A549 (cell line): ENCODE results near the gene SYCE3. TPM values are rescaled to one million over a fixed set of nuclear protein-coding genes. Genes with fewer than 3 reads are reported as not detected.

Experiments used
- ATAC-seq, 2 experiments: fragments of 200-7000 bp in 1 of 2; fragments of >200 bp in 1 of 2; cut with Nextera tagmentation in 1 of 2; cut with Tn5 transposase in 1 of 2; 3 replicates each; pipeline versions ENCODE4 v1.8.0 to v1.9.1; 2018 to 2020; ENCODE audit warnings: mild to moderate bottlenecking in 1 of 2, moderate library complexity in 1 of 2
- CTCF ChIA-PET: fragments of 300-600 bp; sonication (Branson Sonifier 250); formaldehyde crosslinking; extraction: SDS; loops from one replicate; lab custom pipeline; 2021; ENCODE audit warnings: antibody characterized with exemption, inconsistent platforms; lab: Yijun Ruan, JAX
- POLR2A ChIA-PET: fragments of 350-600 bp; formaldehyde crosslinking; extraction: SDS; loops from one replicate; lab custom pipeline; 2021; ENCODE audit warnings: antibody characterized with exemption, inconsistent platforms; lab: Yijun Ruan, JAX
- DNase-seq, 2 experiments: peaks; one replicate each; pipeline versions ENCODE4 v3.0.0 to v3.0.0-alpha.2; 2011 to 2016; ENCODE audit warnings: low read depth in 1 of 2, low spot score in 1 of 2
- FAIRE-seq: peaks from 2 replicates; lab custom pipeline; 2011; peaks lifted over from hg19 to GRCh38; lab: Jason Lieb, UNC
- H3K27ac ChIP-seq, 2 experiments: fragments of >200 bp; sonication (Bioruptor Twin); formaldehyde crosslinking; 3 replicates each; pipeline ENCODE4 v1.5.1; 2016 to 2017
- H3K4me1 ChIP-seq: fragments of >200 bp; sonication (Bioruptor Twin); formaldehyde crosslinking; 3 replicates; pipeline ENCODE4 v1.6.1; 2016
- H3K4me2 ChIP-seq: fragments of >200 bp; sonication (Bioruptor Twin); formaldehyde crosslinking; 3 replicates; pipeline ENCODE4 v1.6.1; 2016
- H3K4me3 ChIP-seq: fragments of >200 bp; sonication (Bioruptor Twin); formaldehyde crosslinking; 3 replicates; pipeline ENCODE4 v1.5.1; 2016
- H3K9me3 ChIP-seq: fragments of >200 bp; sonication (Bioruptor Twin); formaldehyde crosslinking; 3 replicates; pipeline ENCODE4 v1.6.1; 2016
- CBX2 ChIP-seq: fragments of 200-600 bp; sonication (generic); IDR thresholded peaks from 2 replicates; pipeline ENCODE4 v1.6.1; 2016; ENCODE audit warnings: low read depth, mild to moderate bottlenecking, borderline replicate concordance
- CHD2 ChIP-seq: fragments of 150-350 bp; IDR thresholded peaks from 2 replicates; pipeline ENCODE4 v1.6.1; 2014; ENCODE audit warnings: low read length; ENCODE audit not compliant: partially characterized antibody
- CHD4 ChIP-seq: fragments of 200-600 bp; sonication (generic); IDR thresholded peaks from 2 replicates; pipeline ENCODE4 v1.6.1; 2016; ENCODE audit warnings: antibody characterized with exemption, mild to moderate bottlenecking, borderline replicate concordance
- ESRRA ChIP-seq: fragments of 150-350 bp; IDR thresholded peaks from 2 replicates; pipeline ENCODE4 v1.6.1; 2014; ENCODE audit warnings: mild to moderate bottlenecking, low read length, borderline replicate concordance
- FOSB ChIP-seq: fragments of 250-450 bp; sonication (Bioruptor Pico); IDR thresholded peaks from 2 replicates; pipeline ENCODE4 v1.5.0; 2020; ENCODE audit warnings: mild to moderate bottlenecking, moderate library complexity
- FOXS1 ChIP-seq: fragments of 250-450 bp; sonication (Bioruptor Pico); IDR thresholded peaks from 2 replicates; pipeline ENCODE4 v1.5.0; 2020; ENCODE audit warnings: mild to moderate bottlenecking, moderate library complexity
- HDAC2 ChIP-seq: fragments of 200-600 bp; sonication (generic); IDR thresholded peaks from 2 replicates; pipeline ENCODE4 v1.6.1; 2016
- JUN ChIP-seq, 2 experiments: fragments of >200 bp; sonication (Bioruptor Twin); formaldehyde crosslinking; IDR thresholded peaks; 2 replicates in 1 of 2; 3 replicates in 1 of 2; pipeline ENCODE4 v1.6.1; 2016 to 2017
- JUNB ChIP-seq: fragments of >200 bp; sonication (Bioruptor Twin); formaldehyde crosslinking; IDR thresholded peaks from 2 replicates; pipeline ENCODE4 v1.6.1; 2016
- KDM1A ChIP-seq: fragments of 200-600 bp; sonication (generic); IDR thresholded peaks from 2 replicates; pipeline ENCODE4 v1.6.1; 2016; ENCODE audit warnings: low read depth, mild to moderate bottlenecking
- MAZ ChIP-seq: fragments of 150-350 bp; IDR thresholded peaks from 2 replicates; pipeline ENCODE4 v1.6.1; 2014; ENCODE audit warnings: antibody characterized with exemption, low read depth, low read length, borderline replicate concordance
- MYC ChIP-seq: IDR thresholded peaks from 2 replicates; pipeline ENCODE4 v1.6.1; 2012; ENCODE audit warnings: mild to moderate bottlenecking, inconsistent platforms, low read length, improper control_type of control experiment, borderline replicate concordance
- NPAS2 ChIP-seq: fragments of 250-450 bp; sonication (Bioruptor Pico); IDR thresholded peaks from 2 replicates; pipeline ENCODE4 v1.8.0; 2022; ENCODE audit warnings: mild to moderate bottlenecking, moderate library complexity, borderline replicate concordance
- NR3C1 ChIP-seq: fragments of >200 bp; sonication (Bioruptor Twin); formaldehyde crosslinking; IDR thresholded peaks from 3 replicates; pipeline ENCODE4 v1.6.1; 2017
- PHF8 ChIP-seq: fragments of 200-600 bp; sonication (generic); IDR thresholded peaks from 2 replicates; pipeline ENCODE4 v1.6.1; 2016; ENCODE audit warnings: low read depth, mild to moderate bottlenecking, antibody characterized with exemption, moderate library complexity, borderline replicate concordance
- RARB ChIP-seq: fragments of 250-450 bp; sonication (Bioruptor Pico); IDR thresholded peaks from 2 replicates; pipeline ENCODE4 v1.8.0; 2021; ENCODE audit warnings: mild to moderate bottlenecking, moderate library complexity
- RFX5 ChIP-seq: fragments of 450-650 bp; IDR thresholded peaks from 2 replicates; pipeline ENCODE4 v1.7.1; 2014; ENCODE audit warnings: antibody characterized with exemption, mild to moderate bottlenecking, moderate library complexity
- TFCP2L1 ChIP-seq: fragments of 250-450 bp; sonication (Bioruptor Pico); IDR thresholded peaks from 2 replicates; pipeline ENCODE4 v1.5.0; 2021; ENCODE audit warnings: mild to moderate bottlenecking
- ZFP36 ChIP-seq: fragments of 450-650 bp; IDR thresholded peaks from 2 replicates; pipeline ENCODE4 v1.6.1; 2014; ENCODE audit warnings: borderline replicate concordance; ENCODE audit not compliant: partially characterized antibody
- ZNF302 ChIP-seq: fragments of 250-450 bp; sonication (Bioruptor Pico); IDR thresholded peaks from 2 replicates; pipeline ENCODE4 v1.9.0; 2021; ENCODE audit warnings: inconsistent platforms, mild to moderate bottlenecking, moderate library complexity
- ZSCAN20 ChIP-seq: fragments of 250-450 bp; sonication (Bioruptor Pico); IDR thresholded peaks from 2 replicates; pipeline ENCODE4 v1.8.0; 2022; ENCODE audit warnings: mild to moderate bottlenecking, moderate library complexity
- WGBS: methylation state at CpG from one replicate; pipeline ENCODE4 v1.1.6; 2017; ENCODE audit errors: missing lambda C conversion rate; 5-methylcytosine and 5-hydroxymethylcytosine counted together
- polyA plus RNA-seq, 4 experiments: library from polyadenylated mRNA; depleted of rRNA in 3 of 4; stranded (reverse); fragments of >200 nt; fragmentation: RNase III in 1 of 4; extraction: RNeasy Plus Mini Kit Qiagen cat#74134 plus additional on column Dnase treatment in 1 of 4; gene quantifications; 2 replicates in 3 of 4; 3 replicates in 1 of 4; pipeline ENCODE4 v1.2.3, GENCODE V29; 2011 to 2017
- TF ChIP-seq, protein P1 (sequence below): fragments of >200 bp; sonication (Bioruptor Twin); formaldehyde crosslinking; IDR thresholded peaks from 3 replicates; pipeline ENCODE4 v1.5.1; 2016
- TF ChIP-seq, protein P2 (sequence below): fragments of 200-600 bp; sonication (generic); IDR thresholded peaks from 2 replicates; pipeline ENCODE4 v1.6.1; 2016; ENCODE audit warnings: antibody characterized with exemption, mild to moderate bottlenecking, moderate library complexity
- TF ChIP-seq, protein P3 (sequence below): fragments of >200 bp; sonication (Bioruptor Twin); formaldehyde crosslinking; IDR thresholded peaks from 3 replicates; pipeline ENCODE4 v1.6.1; 2016
- TF ChIP-seq, protein P4 (sequence below): fragments of 450-650 bp; IDR thresholded peaks from 2 replicates; pipeline ENCODE4 v1.6.1; 2014; ENCODE audit warnings: antibody characterized with exemption

Gene SYCE3
- polyA plus RNA-seq, 2 of the 4 experiments (the other 2 are of a cell fraction) = 0.45 to 0.59 TPM

DNA sequence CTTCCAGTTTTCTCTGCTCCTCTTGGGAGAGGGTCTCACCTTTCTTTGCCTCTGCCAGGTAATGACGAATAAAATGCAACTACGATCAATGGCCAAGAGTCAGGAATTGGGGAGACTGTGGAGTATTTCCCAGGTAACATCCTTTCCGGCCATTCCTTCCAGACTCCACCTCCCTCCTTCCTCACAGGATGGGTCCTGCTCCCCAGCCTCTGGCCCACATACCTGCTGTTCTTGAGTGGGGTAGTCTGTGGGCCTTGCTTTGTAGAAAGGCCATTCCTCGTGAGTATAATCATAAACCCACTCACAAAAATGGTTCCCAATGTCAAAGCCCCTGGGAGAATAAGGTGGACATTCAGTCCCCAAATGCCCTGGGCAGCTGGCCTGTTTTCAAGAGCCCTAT is 17.0 kb upstream of the SYCE3 start:
- H3K27ac ChIP-seq = no peak overlapping the region
- no peak for DNase-seq
- no peak for ATAC-seq
- POLR2A ChIA-PET = no interaction called here
- no peak for FAIRE-seq
- WGBS = 96% methylated on average over 4 of the region's 4 CpGs
- TF ChIP-seq FOXS1 (no peak), JUN (IDR thresholded peaks at IDR 0.05) (no peak), FOSB (CRISPR knock-in tag) (no peak), MYC (no peak)
- H3K4me2 ChIP-seq = no peak overlapping the region
- H3K4me1 ChIP-seq = peaks cover 12% of the 10 kb centered on the region; the same call in 1 of the 3 replicates
- H3K9me3 ChIP-seq = no peaks in the 10 kb centered on the region
- CTCF ChIA-PET = interaction anchor here (1.1 to 1.3 kb wide), 2 partner anchors 16 to 112 kb away, joined by 3 read pairs; no protein-coding TSS in a partner anchor
- no peak overlapping the region for H3K4me3 ChIP-seq

DNA sequence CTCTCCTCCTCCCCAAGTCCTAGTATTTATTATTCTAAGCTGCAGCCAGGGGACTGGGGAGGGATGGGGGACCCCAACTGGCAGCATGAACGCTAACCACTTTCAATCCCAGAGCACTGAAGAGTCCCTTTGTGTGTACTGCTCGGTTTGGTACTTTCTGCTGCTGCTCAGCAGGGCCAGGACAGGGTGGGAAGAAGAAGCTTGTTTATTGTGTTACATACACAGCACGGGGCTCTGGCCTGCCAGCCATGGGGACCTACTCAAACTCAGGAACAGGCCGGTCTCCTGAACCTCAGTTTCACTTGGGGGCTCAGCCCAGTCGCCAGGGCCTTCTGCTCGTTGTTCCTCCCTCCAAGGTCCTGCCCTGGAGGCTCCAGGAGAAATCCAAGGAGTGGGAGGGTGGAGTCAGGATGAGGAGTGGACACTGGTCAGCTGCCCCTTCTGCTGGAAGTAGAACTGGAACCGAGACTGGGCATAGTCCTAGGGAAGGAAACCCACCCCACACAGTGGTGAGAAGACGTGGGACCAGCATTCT is 16.1 kb upstream of the SYCE3 start:
- no peak for DNase-seq
- 93% methylated on average over 6 of the region's 8 CpGs for WGBS
- no peak for FAIRE-seq
- H3K27ac ChIP-seq = no peak overlapping the region
- TF ChIP-seq ZNF302 (no peak), CBX2 (no peak), CHD2 (no peak), PHF8 (no peak), NPAS2 (CRISPR knock-in tag) (no peak), CHD4 (no peak), ZSCAN20 (CRISPR knock-in tag) (no peak), MAZ (no peak), TFCP2L1 (CRISPR knock-in tag) (no peak), FOSB (CRISPR knock-in tag) (no peak), RARB (no peak)
- TF ChIP-seq, all 56 proteins: peak for 0
- ATAC-seq = no peak
- Histone ChIP-seq H3K4me1 (peaks cover 11% of the 10 kb centered on the region; the same call in 1 of the 3 replicates), H3K9me3 (no peaks in the 10 kb centered on the region), H3K4me3 (no peak overlapping the region), H3K4me2 (no peak overlapping the region)
- ChIA-PET POLR2A (no interaction called here), CTCF (interaction anchor here (0.8 to 6.7 kb wide), 5 partner anchors 14 to 113 kb away, joined by 3 to 53 read pairs (median 4); partner anchors contain the start of genes SCO2 and SYCE3)

DNA sequence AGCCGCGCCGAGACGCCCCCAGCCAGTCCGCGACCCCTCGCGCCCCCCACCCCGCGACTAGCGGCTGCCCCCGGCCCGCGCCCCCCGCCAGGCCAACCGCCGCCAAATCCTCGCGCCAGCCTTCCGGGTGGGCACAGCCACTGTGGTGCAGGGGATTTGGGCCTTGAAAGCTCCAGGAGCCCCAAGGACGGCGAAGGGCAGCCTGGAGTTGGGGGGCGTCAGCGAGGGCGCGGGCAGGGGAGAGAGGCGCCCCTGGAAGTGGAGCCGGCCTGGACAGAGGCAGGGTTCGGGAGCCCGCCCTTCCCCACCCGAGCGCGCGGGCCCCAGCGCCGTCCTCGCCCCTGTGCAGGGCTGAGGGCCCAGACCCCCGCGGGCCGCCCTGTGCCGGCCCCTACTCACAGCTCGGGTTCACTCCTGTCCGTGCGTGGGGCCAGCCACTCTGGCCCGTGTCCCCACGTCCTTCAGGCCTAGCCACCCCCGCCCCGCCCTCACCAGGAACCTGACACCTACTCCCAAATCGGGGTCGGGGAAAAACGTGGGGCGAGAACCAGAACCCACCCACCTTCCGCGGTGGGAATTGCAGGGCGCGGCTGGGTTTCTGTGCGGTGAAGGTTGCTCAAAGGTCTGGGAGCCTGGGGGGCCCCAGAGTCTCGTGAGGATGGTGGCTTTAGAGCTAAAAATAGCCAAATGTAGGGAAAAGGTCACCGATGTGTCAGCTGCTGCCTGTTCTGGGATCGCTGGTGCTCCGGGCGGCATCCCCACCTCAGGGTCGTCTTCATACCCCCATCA is 15.5 kb upstream of the SYCE3 start, which contains the start of gene CPT1B:
TSS of gene CPT1B (minus strand) at position 441 of the 789 bp plus-strand sequence. CDS start 512 bp downstream, outside the sequence.
- ChIA-PET POLR2A (no interaction called here), CTCF (interaction anchor here (0.7 to 6.7 kb wide), 5 partner anchors 14 to 179 kb away, joined by 3 to 53 read pairs (median 4); partner anchors contain the start of genes SCO2 and SYCE3)
- Histone ChIP-seq H3K9me3 (no peaks in the 10 kb centered on the region), H3K4me2 (no peak within 1 kb of the TSS), H3K27ac (no peak within 1 kb of the TSS), H3K4me3 (no peak within 1 kb of the TSS), H3K4me1 (peaks cover 7% of the 10 kb centered on the region; the same call in 1 of the 3 replicates)
- FAIRE-seq = no peak
- WGBS = 85% methylated on average over 25 of the region's 63 CpGs
- ATAC-seq = no peak
- DNase-seq = no peak
- TF ChIP-seq ZFP36 (no peak), NR3C1 (no peak), HDAC2 (no peak), JUNB (no peak), KDM1A (no peak), RFX5 (no peak), TFCP2L1 (CRISPR knock-in tag) (no peak), ESRRA (no peak)
- TF ChIP-seq, protein P1, sequence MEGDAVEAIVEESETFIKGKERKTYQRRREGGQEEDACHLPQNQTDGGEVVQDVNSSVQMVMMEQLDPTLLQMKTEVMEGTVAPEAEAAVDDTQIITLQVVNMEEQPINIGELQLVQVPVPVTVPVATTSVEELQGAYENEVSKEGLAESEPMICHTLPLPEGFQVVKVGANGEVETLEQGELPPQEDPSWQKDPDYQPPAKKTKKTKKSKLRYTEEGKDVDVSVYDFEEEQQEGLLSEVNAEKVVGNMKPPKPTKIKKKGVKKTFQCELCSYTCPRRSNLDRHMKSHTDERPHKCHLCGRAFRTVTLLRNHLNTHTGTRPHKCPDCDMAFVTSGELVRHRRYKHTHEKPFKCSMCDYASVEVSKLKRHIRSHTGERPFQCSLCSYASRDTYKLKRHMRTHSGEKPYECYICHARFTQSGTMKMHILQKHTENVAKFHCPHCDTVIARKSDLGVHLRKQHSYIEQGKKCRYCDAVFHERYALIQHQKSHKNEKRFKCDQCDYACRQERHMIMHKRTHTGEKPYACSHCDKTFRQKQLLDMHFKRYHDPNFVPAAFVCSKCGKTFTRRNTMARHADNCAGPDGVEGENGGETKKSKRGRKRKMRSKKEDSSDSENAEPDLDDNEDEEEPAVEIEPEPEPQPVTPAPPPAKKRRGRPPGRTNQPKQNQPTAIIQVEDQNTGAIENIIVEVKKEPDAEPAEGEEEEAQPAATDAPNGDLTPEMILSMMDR = no peak
- TF ChIP-seq, protein P2, sequence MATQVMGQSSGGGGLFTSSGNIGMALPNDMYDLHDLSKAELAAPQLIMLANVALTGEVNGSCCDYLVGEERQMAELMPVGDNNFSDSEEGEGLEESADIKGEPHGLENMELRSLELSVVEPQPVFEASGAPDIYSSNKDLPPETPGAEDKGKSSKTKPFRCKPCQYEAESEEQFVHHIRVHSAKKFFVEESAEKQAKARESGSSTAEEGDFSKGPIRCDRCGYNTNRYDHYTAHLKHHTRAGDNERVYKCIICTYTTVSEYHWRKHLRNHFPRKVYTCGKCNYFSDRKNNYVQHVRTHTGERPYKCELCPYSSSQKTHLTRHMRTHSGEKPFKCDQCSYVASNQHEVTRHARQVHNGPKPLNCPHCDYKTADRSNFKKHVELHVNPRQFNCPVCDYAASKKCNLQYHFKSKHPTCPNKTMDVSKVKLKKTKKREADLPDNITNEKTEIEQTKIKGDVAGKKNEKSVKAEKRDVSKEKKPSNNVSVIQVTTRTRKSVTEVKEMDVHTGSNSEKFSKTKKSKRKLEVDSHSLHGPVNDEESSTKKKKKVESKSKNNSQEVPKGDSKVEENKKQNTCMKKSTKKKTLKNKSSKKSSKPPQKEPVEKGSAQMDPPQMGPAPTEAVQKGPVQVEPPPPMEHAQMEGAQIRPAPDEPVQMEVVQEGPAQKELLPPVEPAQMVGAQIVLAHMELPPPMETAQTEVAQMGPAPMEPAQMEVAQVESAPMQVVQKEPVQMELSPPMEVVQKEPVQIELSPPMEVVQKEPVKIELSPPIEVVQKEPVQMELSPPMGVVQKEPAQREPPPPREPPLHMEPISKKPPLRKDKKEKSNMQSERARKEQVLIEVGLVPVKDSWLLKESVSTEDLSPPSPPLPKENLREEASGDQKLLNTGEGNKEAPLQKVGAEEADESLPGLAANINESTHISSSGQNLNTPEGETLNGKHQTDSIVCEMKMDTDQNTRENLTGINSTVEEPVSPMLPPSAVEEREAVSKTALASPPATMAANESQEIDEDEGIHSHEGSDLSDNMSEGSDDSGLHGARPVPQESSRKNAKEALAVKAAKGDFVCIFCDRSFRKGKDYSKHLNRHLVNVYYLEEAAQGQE = no peak
- TF ChIP-seq, protein P3, sequence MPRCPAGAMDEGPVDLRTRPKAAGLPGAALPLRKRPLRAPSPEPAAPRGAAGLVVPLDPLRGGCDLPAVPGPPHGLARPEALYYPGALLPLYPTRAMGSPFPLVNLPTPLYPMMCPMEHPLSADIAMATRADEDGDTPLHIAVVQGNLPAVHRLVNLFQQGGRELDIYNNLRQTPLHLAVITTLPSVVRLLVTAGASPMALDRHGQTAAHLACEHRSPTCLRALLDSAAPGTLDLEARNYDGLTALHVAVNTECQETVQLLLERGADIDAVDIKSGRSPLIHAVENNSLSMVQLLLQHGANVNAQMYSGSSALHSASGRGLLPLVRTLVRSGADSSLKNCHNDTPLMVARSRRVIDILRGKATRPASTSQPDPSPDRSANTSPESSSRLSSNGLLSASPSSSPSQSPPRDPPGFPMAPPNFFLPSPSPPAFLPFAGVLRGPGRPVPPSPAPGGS = no peak
- TF ChIP-seq, protein P4, sequence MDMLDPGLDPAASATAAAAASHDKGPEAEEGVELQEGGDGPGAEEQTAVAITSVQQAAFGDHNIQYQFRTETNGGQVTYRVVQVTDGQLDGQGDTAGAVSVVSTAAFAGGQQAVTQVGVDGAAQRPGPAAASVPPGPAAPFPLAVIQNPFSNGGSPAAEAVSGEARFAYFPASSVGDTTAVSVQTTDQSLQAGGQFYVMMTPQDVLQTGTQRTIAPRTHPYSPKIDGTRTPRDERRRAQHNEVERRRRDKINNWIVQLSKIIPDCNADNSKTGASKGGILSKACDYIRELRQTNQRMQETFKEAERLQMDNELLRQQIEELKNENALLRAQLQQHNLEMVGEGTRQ = no peak
